ENCODE data around the gene ACAP1. TPM values are rescaled to one million over a fixed set of nuclear protein-coding genes. Genes with fewer than 3 reads are reported as not detected.

Gene ACAP1
- total RNA-seq, 2 experiments from 2014 or later, result 343 to 375 TPM

DNA sequence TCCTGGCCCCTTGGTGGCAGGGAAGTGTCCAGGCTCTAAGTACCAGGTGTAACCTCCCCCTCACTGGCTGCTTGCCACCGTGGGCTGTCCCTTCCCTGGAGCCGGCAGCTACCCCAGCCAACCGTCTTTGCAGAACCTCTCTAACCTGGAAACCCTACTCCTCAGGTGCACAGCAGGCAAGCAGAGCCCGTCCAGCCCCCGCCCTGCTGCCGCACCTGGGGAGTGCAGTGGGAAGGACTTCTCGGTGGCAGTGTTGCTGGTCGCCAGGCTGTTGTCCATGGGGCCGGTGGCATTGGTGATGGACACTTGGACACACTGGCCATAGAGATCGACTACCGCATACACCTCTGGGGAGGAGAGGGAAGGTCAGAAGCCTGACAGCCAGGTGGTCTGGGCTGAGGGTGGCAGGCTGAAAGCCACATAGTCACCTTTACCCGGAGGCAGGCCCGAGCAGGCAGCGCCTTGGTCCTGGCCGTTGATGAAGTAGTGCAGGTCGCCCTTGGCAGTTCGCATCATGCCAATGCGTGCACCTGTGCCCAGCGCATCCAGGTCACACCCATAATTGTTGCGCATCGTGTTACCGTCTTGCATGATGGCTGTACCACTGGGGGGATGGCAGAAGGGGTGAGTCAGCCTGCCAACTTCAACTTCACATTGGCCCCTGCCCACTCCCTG, 13.7 kb upstream of the ACAP1 start:
- H3K4me3 Mint-ChIP-seq, result no peak overlapping the region
- H3K27me3 Mint-ChIP-seq, result no peaks in the 10 kb centered on the region
- no peak for ATAC-seq
- peaks cover 7% of the 10 kb centered on the region for H3K4me1 Mint-ChIP-seq
- POLR2A ChIA-PET, result no interaction called here
- peaks cover 36% of the 10 kb centered on the region for H3K36me3 Mint-ChIP-seq (ENCODE audit: low read depth)
- CTCF ChIA-PET, result interaction anchor here (0.6 to 1.1 kb wide), 4 partner anchors 23 to 153 kb away, joined by 3 to 4 read pairs (median 3); no protein-coding TSS in a partner anchor
- no peak for DNase-seq
- no peaks in the 10 kb centered on the region for H3K9me3 Mint-ChIP-seq (ENCODE audit: low read depth)
- intact Hi-C loops (cut with DNase I, micrococcal nuclease), result no loop called here
- no peak overlapping the region for H3K27ac Mint-ChIP-seq

DNA sequence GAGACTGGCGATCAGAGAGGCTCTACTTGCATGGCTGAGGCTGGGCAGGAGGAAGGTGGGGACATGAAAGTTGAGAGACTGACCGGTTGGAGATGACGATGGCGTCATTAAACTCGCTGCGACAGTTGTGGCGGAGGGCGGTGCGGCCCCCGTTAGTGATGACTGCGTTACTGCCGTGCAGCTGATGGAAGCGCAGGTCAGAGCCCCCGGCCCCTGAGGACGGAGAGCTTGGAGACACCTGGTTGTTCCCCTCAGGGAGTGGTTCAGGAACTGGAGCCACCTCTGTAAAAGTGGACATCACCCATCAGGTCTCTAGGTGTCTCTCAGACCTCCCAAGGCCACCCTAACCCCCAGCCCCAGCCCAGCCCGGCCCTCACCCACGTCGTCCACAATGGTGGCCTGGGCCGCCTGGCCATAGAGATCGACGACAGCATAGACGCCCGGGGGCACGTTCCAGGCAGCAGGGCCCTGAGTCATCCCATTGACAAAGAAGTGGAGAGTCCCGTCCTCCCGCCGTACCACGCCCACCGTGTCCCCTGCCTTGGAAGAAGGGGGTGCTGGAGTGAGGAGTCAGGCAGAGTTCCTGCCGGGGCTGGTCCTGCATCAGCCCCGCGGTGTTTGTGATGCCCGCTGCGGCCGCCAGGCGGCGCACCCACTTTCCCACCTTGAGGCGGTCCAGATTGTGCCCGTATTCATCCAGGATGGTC, 12.4 kb upstream of the ACAP1 start:
- peaks cover 18% of the 10 kb centered on the region for H3K4me1 Mint-ChIP-seq
- ATAC-seq (peak; percentile 66), DNase-seq (peak; percentile 80)
- intact Hi-C loops (cut with DNase I, micrococcal nuclease), result loop anchor here (1.0 kb wide), 1 partner anchor 21 kb away; no protein-coding TSS in a partner anchor
- POLR2A ChIA-PET, result interaction anchor here (0.6 kb wide), 1 partner anchor 665 kb away, joined by 11 read pairs; no protein-coding TSS in a partner anchor
- H3K4me3 Mint-ChIP-seq, result no peak overlapping the region
- peaks cover 34% of the 10 kb centered on the region for H3K36me3 Mint-ChIP-seq (ENCODE audit: low read depth)
- CTCF ChIA-PET, result interaction anchor here (0.6 to 1.3 kb wide), 12 partner anchors 8 to 278 kb away, joined by 3 to 5 read pairs (median 3); no protein-coding TSS in a partner anchor
- H3K27me3 Mint-ChIP-seq, result no peaks in the 10 kb centered on the region
- no peak overlapping the region for H3K27ac Mint-ChIP-seq
- H3K9me3 Mint-ChIP-seq (ENCODE audit: low read depth), result no peaks in the 10 kb centered on the region

- H3K9me3 Mint-ChIP-seq (ENCODE audit: low read depth), result no peaks in the 10 kb centered on the region
- no peaks in the 10 kb centered on the region for H3K27me3 Mint-ChIP-seq
- no peak overlapping the region for H3K4me3 Mint-ChIP-seq
- ChIA-PET CTCF (interaction anchor here (0.6 to 1.6 kb wide), 14 partner anchors 9 to 392 kb away, joined by 3 to 7 read pairs (median 3); partner anchors contain the start of genes ACAP1 and GPS2), POLR2A (no interaction called here)
- DNase-seq (no peak), ATAC-seq (no peak)
- no peak overlapping the region for H3K27ac Mint-ChIP-seq
- H3K4me1 Mint-ChIP-seq, result peaks cover 18% of the 10 kb centered on the region
- peaks cover 32% of the 10 kb centered on the region for H3K36me3 Mint-ChIP-seq (ENCODE audit: low read depth)
- intact Hi-C loops (cut with DNase I, micrococcal nuclease), result loop anchor here (1.0 kb wide), 1 partner anchor 21 kb away; no protein-coding TSS in a partner anchor
Observed at GRCh38 chr17:7324438-7324779, 11.9 kb upstream of the ACAP1 start.

- intact Hi-C loops (cut with DNase I, micrococcal nuclease), result loop anchor here in 1 of 2 experiments (5.0 kb wide), 1 partner anchor 517 kb away; no protein-coding TSS in a partner anchor
- H3K9me3 Mint-ChIP-seq (ENCODE audit: low read depth), result no peaks in the 10 kb centered on the region
- no peak overlapping the region for H3K4me3 Mint-ChIP-seq
- peaks cover 32% of the 10 kb centered on the region for H3K36me3 Mint-ChIP-seq (ENCODE audit: low read depth)
- no peaks in the 10 kb centered on the region for H3K27me3 Mint-ChIP-seq
- no peak overlapping the region for H3K27ac Mint-ChIP-seq
- CTCF ChIA-PET, result interaction anchor here (0.6 to 1.9 kb wide), 13 partner anchors 10 to 391 kb away, joined by 3 to 7 read pairs (median 3); partner anchors contain the start of genes ACAP1 and GPS2
- ATAC-seq, result no peak
- peaks cover 21% of the 10 kb centered on the region for H3K4me1 Mint-ChIP-seq
- DNase-seq, result no peak
- POLR2A ChIA-PET, result no interaction called here
Observed at GRCh38 chr17:7325031-7325528, 11.2 kb upstream of the ACAP1 start.

GRCh38 chr17:7326186-7326585, 10.1 kb upstream of the ACAP1 start:
- no peak overlapping the region for H3K4me3 Mint-ChIP-seq
- no peak overlapping the region for H3K27ac Mint-ChIP-seq
- H3K27me3 Mint-ChIP-seq, result no peaks in the 10 kb centered on the region
- intact Hi-C loops (cut with DNase I, micrococcal nuclease), result loop anchor here in 1 of 2 experiments (5.0 kb wide), 1 partner anchor 516 kb away; no protein-coding TSS in a partner anchor
- ATAC-seq (no peak), DNase-seq (no peak)
- POLR2A ChIA-PET, result no interaction called here
- CTCF ChIA-PET, result interaction anchor here (0.7 to 1.9 kb wide), 3 partner anchors 10 to 83 kb away, joined by 3 to 9 read pairs (median 7); partner anchors contain the start of gene ACAP1
- H3K4me1 Mint-ChIP-seq, result peaks cover 30% of the 10 kb centered on the region
- no peaks in the 10 kb centered on the region for H3K9me3 Mint-ChIP-seq (ENCODE audit: low read depth)
- H3K36me3 Mint-ChIP-seq (ENCODE audit: low read depth), result peaks cover 28% of the 10 kb centered on the region

GRCh38 chr17:7327056-7327455, 9.3 kb upstream of the ACAP1 start:
- no peaks in the 10 kb centered on the region for H3K27me3 Mint-ChIP-seq
- intact Hi-C loops (cut with DNase I, micrococcal nuclease), result loop anchor here in 1 of 2 experiments (5.0 kb wide), 1 partner anchor 515 kb away; no protein-coding TSS in a partner anchor
- ChIA-PET POLR2A (no interaction called here), CTCF (interaction anchor here (1.0 to 1.9 kb wide), 3 partner anchors 9 to 29 kb away, joined by 3 to 9 read pairs (median 7); partner anchors contain the start of gene ACAP1)
- peaks cover 35% of the 10 kb centered on the region for H3K4me1 Mint-ChIP-seq
- H3K36me3 Mint-ChIP-seq (ENCODE audit: low read depth), result peaks cover 20% of the 10 kb centered on the region
- no peaks in the 10 kb centered on the region for H3K9me3 Mint-ChIP-seq (ENCODE audit: low read depth)
- DNase-seq (no peak), ATAC-seq (no peak)
- H3K4me3 Mint-ChIP-seq, result no peak overlapping the region
- H3K27ac Mint-ChIP-seq, result no peak overlapping the region

DNA sequence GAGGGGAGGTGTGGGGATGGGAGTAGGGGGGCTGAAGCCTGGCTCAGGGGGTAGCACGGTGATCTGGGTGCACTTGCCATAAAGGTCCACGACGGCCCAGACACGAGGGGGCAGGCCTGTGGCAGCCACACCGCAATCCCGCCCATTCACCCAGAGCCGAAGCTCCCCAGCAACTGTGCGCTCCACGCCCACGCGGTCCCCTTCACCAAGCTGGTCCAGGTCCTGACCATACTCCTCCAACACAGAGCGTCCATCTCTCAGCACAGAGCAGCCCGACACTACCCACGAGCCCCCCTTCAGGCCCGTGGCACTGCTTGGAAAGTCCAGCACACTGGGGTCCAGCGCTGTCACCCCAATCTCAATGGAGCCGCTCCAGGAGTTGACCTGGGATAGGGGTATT, 8.8 kb upstream of the ACAP1 start:
- Mint-ChIP-seq H3K27me3 (no peaks in the 10 kb centered on the region), H3K4me1 (peaks cover 40% of the 10 kb centered on the region), H3K27ac (no peak overlapping the region), H3K4me3 (no peak overlapping the region), H3K9me3 (ENCODE audit: low read depth) (no peaks in the 10 kb centered on the region), H3K36me3 (ENCODE audit: low read depth) (peaks cover 15% of the 10 kb centered on the region)
- POLR2A ChIA-PET, result no interaction called here
- intact Hi-C loops (cut with DNase I, micrococcal nuclease), result loop anchor here in 1 of 2 experiments (5.0 kb wide), 1 partner anchor 515 kb away; no protein-coding TSS in a partner anchor
- CTCF ChIA-PET, result interaction anchor here (1.0 to 1.3 kb wide), 2 partner anchors 9 to 28 kb away, joined by 3 to 9 read pairs; partner anchors contain the start of gene ACAP1
- DNase-seq (no peak), ATAC-seq (no peak)

DNA sequence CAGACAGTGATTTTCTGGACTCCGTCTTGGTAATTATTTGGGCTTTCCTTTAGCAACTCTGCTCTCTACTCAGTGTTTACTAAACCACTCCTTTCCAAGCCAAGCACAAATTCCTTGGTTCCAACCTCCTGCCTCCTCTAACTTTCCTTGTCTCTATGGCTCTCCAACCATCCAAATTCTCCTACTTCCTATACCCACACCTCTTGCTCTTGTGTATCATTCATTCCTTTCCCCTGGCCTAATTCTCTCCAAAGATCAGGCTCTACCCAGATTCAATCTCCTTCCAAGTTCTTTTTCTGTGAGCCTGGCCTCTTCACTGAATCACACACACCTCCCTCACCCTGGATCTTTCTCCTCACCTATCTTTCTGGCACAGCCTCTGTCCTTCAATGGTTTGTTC, 8.3 kb upstream of the ACAP1 start:
- DNase-seq (no peak), ATAC-seq (no peak)
- Mint-ChIP-seq H3K27ac (peak overlapping the region; percentile 16), H3K9me3 (ENCODE audit: low read depth) (no peaks in the 10 kb centered on the region), H3K4me3 (peak overlapping the region; percentile 89), H3K4me1 (peaks cover 45% of the 10 kb centered on the region), H3K36me3 (ENCODE audit: low read depth) (peaks cover 10% of the 10 kb centered on the region), H3K27me3 (no peaks in the 10 kb centered on the region)
- intact Hi-C loops (cut with DNase I, micrococcal nuclease), result loop anchor here (2.0 to 5.0 kb wide), 2 partner anchors 13 to 514 kb away; partner anchors contain the start of gene GPS2 (in 1 of the 2)
- ChIA-PET CTCF (interaction anchor here (3.4 kb wide), 1 partner anchor 27 kb away, joined by 23 read pairs; the partner anchor contains the start of gene TMEM95), POLR2A (no interaction called here)

DNA sequence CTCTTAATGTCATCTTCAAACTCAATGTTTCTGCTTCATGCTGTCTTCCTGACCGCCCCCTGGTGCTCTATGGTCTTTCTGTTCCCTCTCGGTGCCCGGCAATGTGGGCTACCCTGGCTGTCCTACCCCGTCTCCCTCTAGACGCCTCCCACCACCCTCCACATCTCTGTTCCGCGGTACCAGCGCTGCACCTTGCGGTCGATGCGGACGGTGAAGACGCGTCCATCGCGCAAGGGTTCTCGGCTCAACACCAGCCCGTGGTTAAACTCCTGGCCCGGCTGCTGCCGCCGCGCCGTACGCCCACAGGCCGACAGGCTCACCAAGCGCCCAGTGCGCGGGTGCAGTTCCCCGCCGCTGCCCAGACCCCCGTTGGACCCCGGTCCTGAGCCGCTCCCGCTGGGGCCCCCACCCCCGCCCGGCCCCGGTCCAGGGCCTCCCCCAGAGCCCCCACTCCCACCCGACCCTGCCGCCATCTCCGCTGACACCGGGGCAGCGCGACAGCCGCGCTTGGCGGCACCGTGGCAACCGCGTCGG, 7.4 kb upstream of the ACAP1 start, which contains the start of gene NEURL4:
NEURL4 (minus strand) TSS at position 496 of the 534 bp plus-strand sequence; CDS start at position 473, 23 bp downstream.
- intact Hi-C loops (cut with DNase I, micrococcal nuclease), result loop anchor here (1.0 to 5.0 kb wide), 17 partner anchors 14 to 827 kb away; partner anchors contain the start of genes EIF5A (in 2 of the 2), GPS2 (in 2 of the 2), ELP5 (in 1 of the 2) and FXR2 (in 1 of the 2)
- H3K27ac Mint-ChIP-seq, result peak within 1 kb of the TSS; percentile 96

GRCh38 chr17:7329374-7329996, 6.8 kb upstream of the ACAP1 start:
- Mint-ChIP-seq H3K4me3 (peak overlapping the region; percentile 89), H3K36me3 (ENCODE audit: low read depth) (peaks cover 3% of the 10 kb centered on the region), H3K27ac (peak overlapping the region; percentile 96), H3K9me3 (ENCODE audit: low read depth) (no peaks in the 10 kb centered on the region), H3K27me3 (no peaks in the 10 kb centered on the region), H3K4me1 (peaks cover 44% of the 10 kb centered on the region)
- ChIA-PET POLR2A (interaction anchor here (0.6 to 1.9 kb wide), 18 partner anchors 8 to 358 kb away, joined by 3 to 11 read pairs (median 4); partner anchors contain the start of genes ACADVL, CD68, CTDNEP1 and DLG4), CTCF (interaction anchor here (0.6 to 3.4 kb wide), 16 partner anchors 14 to 517 kb away, joined by 3 to 23 read pairs (median 4); partner anchors contain the start of genes GPS2, TMEM95 and TP53)
- ATAC-seq, result peak; percentile 69
- peak; percentile 98 for DNase-seq
- intact Hi-C loops (cut with DNase I, micrococcal nuclease), result loop anchor here (1.0 to 5.0 kb wide), 17 partner anchors 14 to 827 kb away; partner anchors contain the start of genes EIF5A (in 2 of the 2), GPS2 (in 2 of the 2), ELP5 (in 1 of the 2) and FXR2 (in 1 of the 2)

More for the DNA sequence above, 7.4 kb upstream of the ACAP1 start, which contains the start of gene NEURL4:
- H3K4me3 Mint-ChIP-seq, result peak within 1 kb of the TSS; percentile 89
- CTCF ChIA-PET, result interaction anchor here (0.7 to 3.4 kb wide), 9 partner anchors 14 to 113 kb away, joined by 3 to 23 read pairs (median 5); partner anchors contain the start of genes GPS2 and TMEM95
- H3K9me3 Mint-ChIP-seq (ENCODE audit: low read depth), result no peaks in the 10 kb centered on the region
- peaks cover 48% of the 10 kb centered on the region for H3K4me1 Mint-ChIP-seq
- H3K27me3 Mint-ChIP-seq, result no peaks in the 10 kb centered on the region
- DNase-seq (no peak), ATAC-seq (peak; percentile 4)
- POLR2A ChIA-PET, result interaction anchor here (1.0 to 1.9 kb wide), 8 partner anchors 16 to 359 kb away, joined by 3 to 11 read pairs (median 6); partner anchors contain the start of genes GABARAP, TP53 and WRAP53
- H3K36me3 Mint-ChIP-seq (ENCODE audit: low read depth), result peaks cover 7% of the 10 kb centered on the region

Data from activated CD4-positive, alpha-beta T cell treated with anti-CD3 and anti-CD28 coated beads for 36 hours (primary cell).